DMS79 (cell line): Measurements from ENCODE around the gene AK5.

Experiments
- DNase-seq: peaks from one replicate; lab custom pipeline; 2025; lab: John Stamatoyannopoulos, UW

AK5 gene

GRCh38 chr1:77438236-77438913 is 156.6 kb downstream of the AK5 start:
- DNase-seq, result no peak

GRCh38 chr1:77446841-77447555 is 165.2 kb downstream of the AK5 start:
- DNase-seq, result no peak

GRCh38 chr1:77447669-77448068 is 165.8 kb downstream of the AK5 start:
- no peak for DNase-seq

- DNase-seq, result no peak
Observed at GRCh38 chr1:77459881-77460280, 178.1 kb downstream of the AK5 start.

GRCh38 chr1:77461691-77462090 is 179.9 kb downstream of the AK5 start:
- no peak for DNase-seq

- DNase-seq, result no peak
Observed at GRCh38 chr1:77463216-77463615, 181.4 kb downstream of the AK5 start.

- DNase-seq, result no peak
Observed at GRCh38 chr1:77465139-77465538, 183.3 kb downstream of the AK5 start.

- no peak for DNase-seq
Observed at GRCh38 chr1:77465922-77466321, 184.1 kb downstream of the AK5 start.

GRCh38 chr1:77467021-77467595 is 185.3 kb downstream of the AK5 start:
- DNase-seq, result no peak

GRCh38 chr1:77467741-77468140 is 185.9 kb downstream of the AK5 start:
- no peak for DNase-seq

- DNase-seq, result no peak
Observed at GRCh38 chr1:77468257-77468948, 186.6 kb downstream of the AK5 start.

GRCh38 chr1:77468949-77469710 is 187.3 kb downstream of the AK5 start:
- DNase-seq, result no peak

- DNase-seq, result no peak
Observed at GRCh38 chr1:77471691-77472090, 189.9 kb downstream of the AK5 start.

- no peak for DNase-seq
Observed at GRCh38 chr1:77473690-77474089, 191.9 kb downstream of the AK5 start.

- DNase-seq, result no peak
Observed at GRCh38 chr1:77475641-77476040, 193.8 kb downstream of the AK5 start.

GRCh38 chr1:77476475-77476874 is 194.7 kb downstream of the AK5 start:
- DNase-seq, result no peak

GRCh38 chr1:77484334-77484733 is 202.5 kb downstream of the AK5 start:
- DNase-seq, result no peak

- DNase-seq, result no peak
Observed at GRCh38 chr1:77484926-77485325, 203.1 kb downstream of the AK5 start.

GRCh38 chr1:77487631-77488030 is 205.8 kb downstream of the AK5 start:
- no peak for DNase-seq

GRCh38 chr1:77489910-77490309 is 208.1 kb downstream of the AK5 start:
- no peak for DNase-seq

- DNase-seq, result no peak
Observed at GRCh38 chr1:77494026-77494425, 212.2 kb downstream of the AK5 start.

GRCh38 chr1:77498918-77499317 is 217.1 kb downstream of the AK5 start:
- DNase-seq, result no peak
